Stomach (tissue), 9 donors: ENCODE measurements around the gene SLC4A1AP. TPM values are rescaled to one million over a fixed set of nuclear protein-coding genes. Genes with fewer than 3 reads are reported as not detected.
A peak's percentile ranks its signal among the peaks of the same experiment; 100 is the strongest.

Experiments used
- DNase-seq, 2 donors: peaks; one replicate each; pipeline versions ENCODE4 v3.0.0 to v3.0.0-alpha.2; 2013 to 2019
- H3K27ac ChIP-seq, 5 donors: fragments of 200-600 bp in 4 of 5; sonication (generic) in 4 of 5; one replicate each; pipeline ENCODE4 v1.5.1; 2013 to 2019; ENCODE audit warnings: mild to moderate bottlenecking in 1 of 5, moderate library complexity in 1 of 5
- H3K27me3 ChIP-seq, 3 donors: fragments of 200-600 bp; sonication (generic); one replicate each; pipeline ENCODE4 v1.5.1; 2017 to 2019; ENCODE audit warnings: mixed run types in 1 of 3
- H3K36me3 ChIP-seq, 4 donors: fragments of 200-600 bp; sonication (generic); 1 replicate in 3 of 4; 2 replicates in 1 of 4; pipeline ENCODE4 v1.5.1; 2016 to 2019
- H3K4me1 ChIP-seq, 4 donors: fragments of 200-600 bp; sonication (generic); one replicate each; pipeline ENCODE4 v1.5.1; 2016 to 2019
- H3K4me3 ChIP-seq, 4 donors: fragments of 200-600 bp; sonication (generic) in 3 of 4; one replicate each; pipeline ENCODE4 v1.5.1; 2016 to 2019; ENCODE audit warnings: mild to moderate bottlenecking in 1 of 4
- H3K9me3 ChIP-seq, 4 donors: fragments of 200-600 bp; sonication (generic); one replicate each; pipeline ENCODE4 v1.5.1; 2016 to 2019
- CTCF ChIP-seq, 7 experiments: fragments of 450-650 bp in 4 of 7; fragments of 200-600 bp in 3 of 7; sonication (generic) in 3 of 7; IDR thresholded peaks; one replicate each; pipeline ENCODE4 v1.5.1; 2016 to 2019; ENCODE audit warnings: antibody characterized with exemption in 7 of 7, control low read depth in 2 of 7, mild to moderate bottlenecking in 1 of 7
- EP300 ChIP-seq: sonication (generic); formaldehyde crosslinking; IDR thresholded peaks from one replicate; pipeline ENCODE4 v1.6.1; 2017; ENCODE audit warnings: antibody characterized with exemption
- POLR2A ChIP-seq, 4 donors: fragments of 450-650 bp; IDR thresholded peaks; one replicate each; pipeline ENCODE4 v1.6.1; 2016; ENCODE audit warnings: antibody characterized with exemption in 4 of 4, control low read depth in 2 of 4, mild to moderate bottlenecking in 1 of 4, moderate library complexity in 1 of 4
- POLR2AphosphoS5 ChIP-seq, 3 donors: sonication (generic); formaldehyde crosslinking; IDR thresholded peaks; one replicate each; pipeline ENCODE4 v1.6.1; 2016; ENCODE audit warnings: antibody characterized with exemption in 3 of 3
- WGBS, 5 donors: extraction: QIAGEN DNeasy Blood & Tissue Kit in 3 of 5; methylation state at CpG; one replicate each; pipeline versions ENCODE4 v1.1.5 to v1.1.7; 2013 to 2018; 5-methylcytosine and 5-hydroxymethylcytosine counted together
- intact Hi-C: fragments of 100-400 bp; cut with DNase I; formaldehyde crosslinking; loops from one replicate; pipeline ENCODE4 v1.15.1; 2023; ENCODE audit warnings: low total_unique reads
- polyA plus RNA-seq, 3 donors: library from polyadenylated mRNA; stranded (reverse); fragments of 200-250 nt; gene quantifications; one replicate each; pipeline ENCODE4 v1.2.3, GENCODE V29; 2013
- total RNA-seq, 5 donors: library from RNA; depleted of rRNA; stranded (reverse); fragments of >200 nt; gene quantifications; one replicate each; pipeline versions ENCODE4 v1.1.0 to v1.2.3, GENCODE V29; 2014 to 2016
- donor health status: healthy with polysubstance abuse.
- donor health status: Bipolar disorder and iron deficiency.
- donor health status: healthy.

The SLC4A1AP gene
- total and polyA plus RNA-seq, 8 donors, result 11.2 to 58.9 (median 26.0) TPM

DNA sequence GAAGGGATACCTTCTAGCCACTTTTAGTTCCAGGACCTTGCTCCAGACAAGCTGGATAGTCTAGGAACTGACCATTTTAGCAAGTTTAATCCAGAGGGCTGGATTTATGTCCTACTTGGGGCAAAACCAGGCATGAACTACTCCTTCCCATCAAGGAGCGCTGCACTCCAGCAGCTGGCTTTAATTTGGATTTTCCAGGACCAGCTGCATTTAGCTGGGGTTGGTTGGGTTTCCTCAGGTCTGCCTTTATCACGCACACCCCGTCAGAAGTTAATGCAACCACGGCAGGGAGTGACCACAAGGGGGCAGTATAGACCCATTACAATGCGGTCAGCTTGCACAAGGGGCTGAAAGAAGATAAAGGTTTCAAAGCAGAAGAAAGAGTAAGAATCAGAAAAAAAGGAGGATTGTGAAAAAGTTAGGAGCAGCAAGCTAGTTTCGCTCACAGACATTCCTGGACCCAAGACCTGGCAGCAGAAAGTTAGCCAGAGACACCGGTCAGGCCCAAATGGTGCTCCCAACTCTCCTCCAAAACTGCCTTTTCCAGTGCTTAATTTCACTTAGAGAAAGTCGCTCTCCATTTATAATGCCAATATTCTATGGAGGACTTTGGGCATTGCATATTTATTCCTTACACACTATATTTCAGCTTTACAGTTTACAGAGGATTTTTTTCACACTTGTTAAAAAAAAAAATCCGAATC lies 40.1 kb downstream of the SLC4A1AP start:
- no peaks in the 10 kb centered on the region for H3K27me3 ChIP-seq
- peak overlapping the region in 4 of 5 donors; percentile 85 to 91 (median 90) for H3K27ac ChIP-seq
- WGBS, 5 donors, result 27 to 28% (median 27%) methylated on average over 9 of the region's 9 CpGs
- H3K9me3 ChIP-seq, result no peaks in the 10 kb centered on the region
- H3K36me3 ChIP-seq, result peaks cover 0 to 4% (median 2%) of the 10 kb centered on the region in 4 donors
- no peak for TF ChIP-seq EP300
- peak in 6 of 7 experiments; percentile 49 to 96 (median 92) for TF ChIP-seq CTCF (IDR thresholded peaks at IDR 0.05)
- TF ChIP-seq POLR2AphosphoS5 (IDR thresholded peaks at IDR 0.05), result peak in 1 of 3 donors; percentile 70
- no peak for TF ChIP-seq POLR2A (IDR thresholded peaks at IDR 0.05)
- DNase-seq, result peak; percentile 90 to 95
- H3K4me1 ChIP-seq, result peaks cover 10 to 40% (median 24%) of the 10 kb centered on the region in 4 donors
- H3K4me3 ChIP-seq, result no peak overlapping the region
- intact Hi-C loops, result no loop called here

DNA sequence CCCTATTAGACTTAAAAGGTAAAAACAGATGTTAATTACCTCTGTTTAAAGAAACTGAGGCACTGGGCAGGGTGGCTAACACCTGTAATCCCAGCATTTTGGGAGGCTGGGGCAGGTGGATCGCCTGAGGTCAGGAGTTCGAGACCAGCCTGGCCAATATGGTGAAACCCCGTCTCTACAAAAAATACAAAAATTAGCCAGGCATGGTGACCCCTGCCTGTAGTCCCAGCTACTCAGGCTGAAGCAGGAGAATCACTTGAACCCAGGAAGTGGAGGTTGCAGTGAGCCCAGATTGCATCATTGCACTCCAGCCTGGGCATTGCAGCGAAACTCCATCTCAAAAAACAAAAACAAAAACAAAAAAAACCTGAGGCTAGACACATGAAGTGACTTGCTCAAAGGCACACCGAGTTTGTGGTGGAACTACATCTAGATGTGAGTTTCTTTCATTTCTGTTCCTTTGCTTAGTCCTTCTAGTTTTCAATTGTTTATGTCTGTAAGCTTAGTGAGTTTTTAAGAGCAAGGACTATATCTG lies 40.7 kb downstream of the SLC4A1AP start:
- intact Hi-C loops, result no loop called here

GRCh38 chr2:27705851-27706622 lies 42.3 kb downstream of the SLC4A1AP start:
- 15 to 20% (median 18%) methylated on average over 4 of the region's 4 CpGs for WGBS, 5 donors
- Histone ChIP-seq H3K9me3 (no peaks in the 10 kb centered on the region), H3K4me3 (no peak overlapping the region), H3K4me1 (peaks cover 10 to 40% (median 24%) of the 10 kb centered on the region in 4 donors), H3K36me3 (no peaks in the 10 kb centered on the region), H3K27ac (peak overlapping the region; percentile 77 to 91 (median 90)), H3K27me3 (no peaks in the 10 kb centered on the region)
- TF ChIP-seq EP300 (peak; percentile 85), POLR2A (IDR thresholded peaks at IDR 0.05) (no peak), POLR2AphosphoS5 (IDR thresholded peaks at IDR 0.05) (peak; percentile 85 to 95 (median 85))
- intact Hi-C loops, result loop anchor here (5.0 kb wide), 1 partner anchor 746 kb away; no protein-coding TSS in a partner anchor
- peak; percentile 86 to 90 for DNase-seq

More for the DNA sequence above, 40.7 kb downstream of the SLC4A1AP start:
- Histone ChIP-seq H3K9me3 (no peaks in the 10 kb centered on the region), H3K27ac (peak overlapping the region; percentile 30 to 91 (median 90)), H3K36me3 (no peaks in the 10 kb centered on the region), H3K4me1 (peaks cover 10 to 40% (median 24%) of the 10 kb centered on the region in 4 donors), H3K27me3 (no peaks in the 10 kb centered on the region), H3K4me3 (no peak overlapping the region)
- no peak for TF ChIP-seq EP300
- no peak for TF ChIP-seq POLR2AphosphoS5 (IDR thresholded peaks at IDR 0.05)
- no peak for TF ChIP-seq POLR2A (IDR thresholded peaks at IDR 0.05)
- no peak for TF ChIP-seq CTCF (IDR thresholded peaks at IDR 0.05)
- WGBS, 5 donors, result 78 to 88% (median 85%) methylated on average over 5 of the region's 5 CpGs
- no peak for DNase-seq

DNA sequence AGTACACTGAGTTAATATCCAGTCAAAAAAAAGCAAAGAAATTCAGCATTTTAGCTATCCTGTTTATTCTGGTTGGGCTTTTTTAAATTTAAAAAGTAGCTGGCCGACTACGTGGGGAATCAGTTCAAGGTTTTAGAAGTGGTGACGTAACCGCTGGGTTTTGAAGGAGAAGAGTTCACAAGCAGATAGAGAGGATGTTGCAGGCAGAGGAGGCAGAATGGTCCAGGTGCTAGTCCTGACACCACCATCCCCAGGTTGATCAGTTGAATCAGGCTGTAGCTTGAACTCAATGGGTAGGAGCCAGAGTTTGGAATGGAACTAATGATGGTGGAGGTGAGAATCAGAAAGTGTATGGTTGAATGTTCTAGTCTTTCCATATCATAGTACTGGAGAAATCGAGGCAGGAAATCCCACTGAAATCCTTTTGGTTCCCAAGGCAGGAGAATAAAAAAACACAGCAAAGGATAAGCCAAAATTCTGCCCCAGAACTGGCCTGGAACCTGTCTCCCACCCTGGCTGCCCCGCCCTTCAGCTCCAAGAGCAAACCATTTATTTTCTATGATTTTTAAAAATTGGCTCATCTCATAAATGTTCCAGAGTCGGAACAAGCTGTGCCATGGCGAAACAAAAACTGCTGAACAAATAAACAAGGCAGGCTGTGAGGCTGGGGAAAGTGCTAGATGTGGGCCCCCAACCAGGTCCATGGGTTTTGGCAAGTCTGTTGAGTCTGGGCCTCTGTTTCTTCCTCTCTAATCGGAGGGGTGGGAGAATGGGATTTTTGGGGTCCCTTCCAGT lies 44.0 kb downstream of the SLC4A1AP start:
- Histone ChIP-seq H3K4me3 (no peak overlapping the region), H3K27me3 (no peaks in the 10 kb centered on the region), H3K27ac (peak overlapping the region in 4 of 5 donors; percentile 38 to 90 (median 88)), H3K36me3 (no peaks in the 10 kb centered on the region), H3K4me1 (peaks cover 10 to 40% (median 24%) of the 10 kb centered on the region in 4 donors), H3K9me3 (no peaks in the 10 kb centered on the region)
- intact Hi-C loops, result loop anchor here (5.0 kb wide), 1 partner anchor 745 kb away; no protein-coding TSS in a partner anchor
- WGBS, 5 donors, result 82 to 91% (median 89%) methylated on average over 9 of the region's 9 CpGs
- TF ChIP-seq CTCF (IDR thresholded peaks at IDR 0.05) (no peak), POLR2AphosphoS5 (IDR thresholded peaks at IDR 0.05) (peak in 1 of 3 donors; percentile 14)
- no peak for DNase-seq
